Ecto neural progenitor cell (in vitro differentiated cells): ENCODE measurements around the gene TCP11.

ENCODE experiments used
- DNase-seq: peaks from one replicate; pipeline ENCODE4 v3.0.0-alpha.2; 2018; ENCODE audit warnings: low spot score

Gene TCP11

GRCh38 chr6:35080821-35081425 lies 60.2 kb downstream of the TCP11 start:
- no peak for DNase-seq

- DNase-seq = no peak
Observed at GRCh38 chr6:35080016-35080680, 61.0 kb downstream of the TCP11 start.

- DNase-seq = no peak
Observed at GRCh38 chr6:35079311-35080000, 61.7 kb downstream of the TCP11 start.

- DNase-seq = no peak
Observed at GRCh38 chr6:35078896-35079295, 62.2 kb downstream of the TCP11 start.

GRCh38 chr6:35078226-35078850 lies 62.8 kb downstream of the TCP11 start:
- DNase-seq = no peak

GRCh38 chr6:35077713-35078105 lies 63.4 kb downstream of the TCP11 start:
- DNase-seq = no peak

- DNase-seq = no peak
Observed at GRCh38 chr6:35076997-35077712, 64.0 kb downstream of the TCP11 start.

- DNase-seq = no peak
Observed at GRCh38 chr6:35073766-35074471, 67.2 kb downstream of the TCP11 start.

GRCh38 chr6:35073211-35073610 lies 67.9 kb downstream of the TCP11 start:
- DNase-seq = no peak

- no peak for DNase-seq
Observed at GRCh38 chr6:35072698-35073055, 68.5 kb downstream of the TCP11 start.

- DNase-seq = no peak
Observed at GRCh38 chr6:35072051-35072697, 69.0 kb downstream of the TCP11 start.

GRCh38 chr6:35071347-35071994 lies 69.7 kb downstream of the TCP11 start:
- DNase-seq = no peak

GRCh38 chr6:35070111-35070510 lies 71.0 kb downstream of the TCP11 start:
- no peak for DNase-seq

- DNase-seq = no peak
Observed at GRCh38 chr6:35069262-35069661, 71.9 kb downstream of the TCP11 start.

GRCh38 chr6:35068644-35069043 lies 72.5 kb downstream of the TCP11 start:
- DNase-seq = no peak

GRCh38 chr6:35068206-35068605 lies 72.9 kb downstream of the TCP11 start:
- DNase-seq = no peak
